Panc1 (cell line): ENCODE measurements around the gene MAGI2. TPM values are rescaled to one million over a fixed set of nuclear protein-coding genes. Genes with fewer than 3 reads are reported as not detected.

Experiments
- ATAC-seq: fragments of 200-7000 bp; cut with Tn5 transposase; 2 replicates; pipeline ENCODE4 v1.9.1; 2020; ENCODE audit warnings: mild to moderate bottlenecking, moderate library complexity
- BruUV-seq: library from RNA; stranded (reverse); fragments of 400-500 nt; replicated peaks from 2 replicates; lab custom pipeline; 2021; lab: Mats Ljungman, UMichigan
- CTCF ChIA-PET: fragments of 300-600 bp; sonication (Branson Sonifier 250); formaldehyde crosslinking; loops from one replicate; lab custom pipeline; 2022; ENCODE audit warnings: antibody characterized with exemption; lab: Charles Lee
- POLR2A ChIA-PET: fragments of 300-600 bp; sonication (Branson Sonifier 250); formaldehyde crosslinking; loops from one replicate; lab custom pipeline; 2022; ENCODE audit warnings: antibody characterized with exemption; lab: Charles Lee
- DNase-seq: peaks from one replicate; pipeline ENCODE4 v3.0.0-alpha.2; 2010; ENCODE audit warnings: low read depth, low spot score
- H3K27ac ChIP-seq: 2 replicates; pipeline ENCODE4 v1.5.1; 2011; ENCODE audit warnings: mild to moderate bottlenecking, low read length, inconsistent platforms
- H3K27me3 ChIP-seq: fragments of 200-500 bp; sonication (Bioruptor generic); 2 replicates; pipeline ENCODE4 v1.6.0; 2014; ENCODE audit warnings: low read length, inconsistent platforms; ENCODE audit not compliant: control insufficient read depth, insufficient read depth
- H3K36me3 ChIP-seq: fragments of 200-500 bp; sonication (Bioruptor generic); 2 replicates; pipeline ENCODE4 v1.5.1; 2014; ENCODE audit warnings: inconsistent platforms, mild to moderate bottlenecking, low read length, moderate library complexity; ENCODE audit not compliant: control insufficient read depth, insufficient read depth
- H3K4me1 ChIP-seq: 2 replicates; pipeline ENCODE4 v1.5.1; 2011; ENCODE audit warnings: inconsistent platforms, mild to moderate bottlenecking, low read length, moderate library complexity; ENCODE audit not compliant: control insufficient read depth, insufficient read depth
- H3K4me3 ChIP-seq, 2 experiments: 2 replicates each; pipeline ENCODE4 v1.5.1; 2011 to 2012; ENCODE audit warnings: low read depth in 2 of 2, low read length in 2 of 2, mild to moderate bottlenecking in 2 of 2, inconsistent platforms in 1 of 2, moderate library complexity in 1 of 2
- H3K9me3 ChIP-seq: fragments of 200-500 bp; sonication (Bioruptor generic); 2 replicates; pipeline ENCODE4 v1.5.1; 2014; ENCODE audit warnings: low read depth, mild to moderate bottlenecking, inconsistent platforms, low read length, moderate library complexity; ENCODE audit not compliant: control insufficient read depth, insufficient read depth
- CTCF ChIP-seq: fragments of 450-650 bp; IDR thresholded peaks from 2 replicates; pipeline ENCODE4 v1.5.1; 2017; ENCODE audit warnings: mild to moderate bottlenecking
- POLR2AphosphoS5 ChIP-seq: IDR thresholded peaks from 2 replicates; pipeline ENCODE4 v1.6.1; 2012; ENCODE audit warnings: mild to moderate bottlenecking, low read depth, low read length, moderate library complexity
- REST ChIP-seq, 2 experiments: IDR thresholded peaks; 2 replicates each; pipeline ENCODE4 v1.6.1; 2011 to 2012; ENCODE audit warnings: low read depth in 2 of 2, control low read depth in 1 of 2, low read length in 1 of 2, mild to moderate bottlenecking in 1 of 2, moderate library complexity in 1 of 2; ENCODE audit not compliant: insufficient read depth in 1 of 2
- SIN3A ChIP-seq: IDR thresholded peaks from 2 replicates; pipeline ENCODE4 v1.6.1; 2012; ENCODE audit warnings: low read depth, mild to moderate bottlenecking, low read length, moderate library complexity, borderline replicate concordance; ENCODE audit not compliant: insufficient read depth
- TCF7L2 ChIP-seq: IDR thresholded peaks from 2 replicates; pipeline ENCODE4 v1.6.1; 2011; ENCODE audit warnings: mild to moderate bottlenecking, low read depth, low read length, inconsistent platforms
- in situ Hi-C: cut with HindIII; loops from 2 replicates; pipeline ENCODE4 v1.10.0; 2016; ENCODE audit warnings: low sequenced_read_pairs, low pct_unique_long_range_greater_than_20kb
- intact Hi-C: fragments of 100-400 bp; cut with micrococcal nuclease; formaldehyde crosslinking; loops from one replicate; pipeline ENCODE4 v1.10.0; 2022; ENCODE audit not compliant: unreplicated experiment
- total RNA-seq: library from RNA; stranded (reverse); gene quantifications from one replicate; pipeline ENCODE4 v1.2.1, GENCODE V29; 2021; ENCODE audit not compliant: unreplicated experiment

The MAGI2 gene
- total RNA-seq, 1 experiment from 2014 or later, result 5.4 TPM

- in situ Hi-C loops, result no loop called here
- DNase-seq (no peak), ATAC-seq (no peak)
- no peak overlapping the region for H3K4me3 ChIP-seq
- H3K4me1 ChIP-seq, result no peaks in the 10 kb centered on the region
- no peaks in the 10 kb centered on the region for H3K36me3 ChIP-seq
- H3K9me3 ChIP-seq, result no peaks in the 10 kb centered on the region
- ChIA-PET CTCF (no interaction called here), POLR2A (no interaction called here)
- intact Hi-C loops, result no loop called here
- TF ChIP-seq REST (IDR thresholded peaks at IDR 0.05; ENCODE audit: insufficient read depth in 1 of 2, low read depth in 2 of 2, low read length in 1 of 2) (no peak), TCF7L2 (no peak), POLR2AphosphoS5 (no peak), SIN3A (no peak), CTCF (no peak)
- no peak overlapping the region for H3K27ac ChIP-seq
- BruUV-seq, result no TSS peak
- peaks cover 6% of the 10 kb centered on the region; the same call in 1 of the 2 replicates for H3K27me3 ChIP-seq
Observed at GRCh38 chr7:78033410-78033809, 1420.1 kb downstream of the MAGI2 start.

- H3K9me3 ChIP-seq, result no peaks in the 10 kb centered on the region
- H3K4me1 ChIP-seq, result no peaks in the 10 kb centered on the region
- H3K36me3 ChIP-seq, result no peaks in the 10 kb centered on the region
- peaks cover 37% of the 10 kb centered on the region for H3K27me3 ChIP-seq
- ChIA-PET POLR2A (no interaction called here), CTCF (no interaction called here)
- TF ChIP-seq SIN3A (no peak), CTCF (no peak), REST (IDR thresholded peaks at IDR 0.05; ENCODE audit: insufficient read depth in 1 of 2, low read depth in 2 of 2, low read length in 1 of 2) (no peak), TCF7L2 (no peak), POLR2AphosphoS5 (no peak)
- in situ Hi-C loops, result no loop called here
- DNase-seq (no peak), ATAC-seq (no peak)
- H3K27ac ChIP-seq, result no peak overlapping the region
- BruUV-seq, result no TSS peak
- intact Hi-C loops, result loop anchor here (10.0 kb wide), 2 partner anchors 488 to 1148 kb away; no protein-coding TSS in a partner anchor
- H3K4me3 ChIP-seq, result no peak overlapping the region
Observed at GRCh38 chr7:78026492-78026891, 1427.0 kb downstream of the MAGI2 start.
